IPS-NIHi11 (cell line): ENCODE results near the gene OLFML2B.
"Not testable (repeated sequence)": the region's sequence is repeated elsewhere in the genome, so short reads cannot be mapped to it uniquely, and the experiment has no call there.

Source experiments
- DNase-seq: peaks from one replicate; pipeline ENCODE4 v3.0.0; 2012; ENCODE audit warnings: mixed read lengths, low spot score

Gene OLFML2B

DNA sequence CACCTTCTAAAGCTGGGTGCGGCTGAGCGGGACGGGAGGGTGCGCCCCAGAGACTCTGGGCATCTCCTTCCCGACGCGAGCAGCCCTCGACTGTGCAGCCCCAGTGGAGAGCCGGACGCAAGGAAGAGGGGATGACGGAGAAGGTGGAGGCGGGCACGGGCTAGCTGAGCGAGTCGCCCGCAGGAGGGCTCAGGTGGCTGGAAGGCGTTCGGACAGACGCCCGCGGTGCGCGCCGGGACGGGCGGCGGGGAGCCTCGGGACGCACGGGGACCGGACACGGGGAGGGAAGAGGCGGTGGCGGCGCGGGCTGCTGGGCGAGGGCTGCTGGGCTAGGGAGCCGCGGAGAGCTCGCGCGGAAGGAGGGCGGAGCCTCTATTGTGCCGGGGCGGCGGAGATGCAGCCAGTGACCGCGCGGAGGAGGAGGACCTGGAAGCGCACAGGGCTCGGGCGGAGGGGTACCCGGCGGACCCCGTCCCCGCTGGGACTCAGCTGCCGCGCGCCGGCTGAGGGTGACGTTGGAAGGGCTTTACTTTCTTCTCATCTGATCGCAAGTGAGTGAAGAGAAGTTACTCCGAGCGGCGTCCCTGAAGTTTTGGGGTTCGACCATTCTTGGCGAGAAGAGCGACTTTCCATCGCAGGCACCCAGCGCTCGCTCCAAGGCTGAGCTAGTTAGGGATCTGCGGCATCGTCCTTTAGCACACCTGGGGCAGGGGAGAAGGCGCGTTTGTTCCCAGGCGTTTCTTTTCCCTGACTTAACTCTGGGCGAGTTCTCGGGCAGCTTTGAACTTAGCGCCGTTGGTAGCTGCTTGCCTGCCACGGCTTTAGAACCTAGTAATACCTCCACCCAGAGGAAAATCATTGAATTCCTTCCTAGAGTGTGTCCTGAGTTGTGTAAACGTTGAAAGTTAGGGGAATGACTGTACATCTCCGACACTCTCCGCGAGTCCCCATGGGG lies at the start of gene OLFML2B:
Gene OLFML2B (minus strand): TSS at position 323 of the 955 bp plus-strand sequence. CDS start 439 bp downstream, outside the sequence.
- DNase-seq = peak; percentile 88

DNA sequence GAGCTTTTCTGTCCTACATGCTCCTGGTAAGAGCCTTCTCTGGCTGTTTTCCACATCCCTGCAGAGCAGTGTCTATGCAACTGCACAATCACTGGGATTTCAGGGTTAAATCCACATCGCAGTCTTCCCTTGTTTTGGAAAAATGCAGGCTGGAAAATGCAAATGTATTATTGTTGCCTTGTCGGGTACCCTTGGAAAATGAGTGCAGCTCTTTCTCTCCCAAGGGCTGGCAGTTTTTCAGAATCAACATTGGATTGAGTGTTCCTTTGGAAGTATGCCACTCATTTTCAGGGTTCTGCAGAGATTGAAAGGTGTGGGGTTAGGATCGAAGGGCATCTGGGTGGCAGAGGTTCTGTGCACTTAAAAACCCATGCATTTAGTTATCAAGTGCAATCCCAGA lies 49.1 kb upstream of the OLFML2B start:
- DNase-seq = no peak

DNA sequence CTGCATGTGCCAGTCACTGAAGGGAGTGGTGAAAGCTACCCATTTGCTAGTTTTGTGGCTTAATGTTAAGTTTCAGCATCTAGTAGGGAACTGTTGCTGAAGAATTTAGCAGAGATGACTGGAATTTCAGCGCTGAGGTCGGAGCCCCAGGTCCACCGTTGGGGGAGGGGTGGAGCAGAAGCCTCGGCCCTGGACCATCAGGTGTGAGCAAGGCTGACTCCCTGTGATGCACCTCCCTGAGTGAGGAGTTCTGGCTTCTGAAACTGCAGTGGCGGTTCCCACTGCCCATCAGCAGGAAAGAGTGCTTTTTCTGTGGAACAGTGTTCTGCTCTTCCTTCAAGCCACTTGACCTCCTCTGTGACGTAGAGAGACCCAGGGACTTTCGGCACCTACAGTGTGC lies 47.2 kb upstream of the OLFML2B start:
- DNase-seq = no peak

GRCh38 chr1:162070094-162070748 lies 46.6 kb upstream of the OLFML2B start:
- peak; percentile 50 for DNase-seq

DNA sequence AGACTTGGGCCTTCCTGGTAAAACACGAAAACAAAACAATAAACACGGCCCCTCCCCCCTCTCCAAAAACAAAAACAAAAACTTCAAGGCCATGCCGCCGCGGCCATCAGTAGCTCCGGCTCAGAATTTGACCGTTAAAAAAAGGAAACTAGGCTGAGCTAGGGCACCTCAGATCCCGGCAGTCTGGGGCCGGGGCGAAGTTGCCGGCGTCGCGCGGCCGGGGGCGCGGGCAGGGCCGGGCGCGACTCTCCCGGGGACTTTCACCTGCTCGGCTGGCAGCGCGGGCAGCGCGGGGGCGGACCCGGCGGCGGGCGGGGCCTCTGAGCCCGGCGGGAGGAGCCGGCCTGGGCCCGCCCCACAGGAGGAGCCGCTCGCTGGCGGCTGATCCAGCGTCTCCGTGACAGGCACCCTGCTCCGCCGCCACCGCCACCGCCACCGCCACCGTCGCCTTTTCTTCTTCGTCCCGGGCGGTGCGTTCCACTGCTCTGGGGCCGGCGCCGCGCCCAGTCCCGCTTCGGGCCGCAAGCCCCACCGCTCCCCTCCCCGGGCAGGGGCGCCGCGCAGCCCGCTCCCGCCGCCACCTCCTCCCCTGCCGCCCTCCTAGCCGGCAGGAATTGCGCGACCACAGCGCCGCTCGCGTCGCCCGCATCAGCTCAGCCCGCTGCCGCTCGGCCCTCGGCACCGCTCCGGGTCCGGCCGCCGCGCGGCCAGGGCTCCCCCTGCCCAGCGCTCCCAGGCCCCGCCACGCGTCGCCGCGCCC lies 45.8 kb upstream of the OLFML2B start, which contains the start of gene NOS1AP:
Gene NOS1AP (plus strand): TSS at position 358 of the 760 bp plus-strand sequence. CDS start 487 bp downstream, outside the sequence.
- peak; percentile 92 for DNase-seq

DNA sequence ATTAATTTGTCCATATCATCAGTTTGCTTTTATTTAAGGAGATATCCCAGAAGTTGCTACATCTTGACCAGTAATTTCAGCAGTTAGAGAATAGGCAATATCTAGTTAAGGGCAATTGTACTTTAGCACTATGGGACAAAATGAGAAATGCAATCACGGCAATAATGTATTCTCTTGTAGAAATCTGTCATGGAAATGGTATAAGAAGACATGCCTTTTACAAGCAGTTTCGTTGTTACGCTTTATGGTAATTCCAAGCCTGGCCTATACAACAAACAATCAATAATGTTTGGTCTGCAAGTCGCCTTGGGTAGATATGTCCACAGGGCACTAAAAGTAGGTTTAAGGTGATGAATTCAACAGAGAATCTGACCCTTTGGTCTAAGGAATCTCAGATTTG lies 44.6 kb upstream of the OLFML2B start:
- no peak for DNase-seq

- DNase-seq = no peak
These were observed 43.8 kb upstream of the OLFML2B start for GRCh38 chr1:162067466-162067865.

DNA sequence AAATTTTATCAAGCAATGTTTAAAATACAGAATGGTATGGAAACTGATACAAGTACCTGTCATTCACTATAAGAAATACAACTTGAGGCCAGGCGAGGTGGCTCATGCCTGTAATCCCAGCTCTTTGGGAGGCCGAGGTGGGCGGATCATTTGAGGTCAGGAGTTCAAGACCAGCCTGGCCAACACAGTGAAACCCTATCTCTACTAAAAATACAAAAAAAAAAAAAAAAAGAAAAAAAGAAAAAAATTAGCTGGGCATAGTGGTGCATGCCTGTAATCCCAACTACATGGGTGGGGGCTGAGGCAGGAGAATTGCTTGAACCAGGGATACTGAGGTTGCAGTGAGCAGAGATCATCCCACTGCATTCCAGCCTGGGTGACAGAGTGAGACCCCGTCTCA lies 43.2 kb upstream of the OLFML2B start:
- not testable (repeated sequence) for DNase-seq

GRCh38 chr1:162065016-162065415 lies 41.3 kb upstream of the OLFML2B start:
- no peak for DNase-seq

DNA sequence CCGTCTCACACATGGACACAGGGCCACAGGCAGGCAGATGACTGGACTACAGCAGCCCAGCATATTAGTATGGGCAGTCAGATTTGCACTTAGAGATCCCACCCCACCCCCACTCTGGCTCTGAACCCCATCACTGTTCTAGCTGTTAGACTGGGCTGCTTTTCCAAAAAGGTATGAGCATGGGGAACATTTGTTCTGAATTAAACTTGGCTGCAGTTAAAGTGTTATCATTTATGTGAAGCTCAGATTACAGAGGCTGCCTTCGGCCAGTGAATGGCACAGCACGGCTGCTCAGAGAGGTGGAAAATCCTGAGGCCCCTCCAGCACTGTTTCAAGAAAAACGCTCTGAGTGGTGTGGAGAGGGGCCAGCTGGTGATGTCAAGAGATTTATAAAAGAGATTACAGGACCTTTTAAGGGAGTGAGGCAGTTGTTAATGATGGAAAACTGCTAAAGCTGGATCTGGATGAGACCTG lies 38.9 kb upstream of the OLFML2B start:
- DNase-seq = no peak

DNA sequence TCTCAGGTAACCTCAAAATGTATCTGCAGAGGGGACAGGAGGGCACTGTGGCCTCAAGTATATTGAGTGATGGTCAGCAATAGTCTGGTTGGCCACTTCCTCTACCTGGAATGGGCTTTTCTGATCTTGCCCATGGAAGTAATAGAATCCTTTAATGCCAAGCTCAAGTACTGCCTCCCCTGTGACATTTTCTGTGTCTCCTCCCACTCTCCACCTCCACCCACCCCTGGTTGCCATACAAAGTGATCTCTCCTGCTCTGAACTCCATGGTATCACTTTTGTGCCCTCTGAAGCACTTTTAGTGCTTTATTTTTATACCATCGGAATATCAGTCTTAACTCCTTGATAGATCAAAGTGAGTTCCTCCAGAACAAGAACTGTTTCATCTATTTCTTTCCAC lies 36.6 kb upstream of the OLFML2B start:
- DNase-seq = no peak

- DNase-seq = no peak
These were observed 36.1 kb upstream of the OLFML2B start for GRCh38 chr1:162059721-162060120.

DNA sequence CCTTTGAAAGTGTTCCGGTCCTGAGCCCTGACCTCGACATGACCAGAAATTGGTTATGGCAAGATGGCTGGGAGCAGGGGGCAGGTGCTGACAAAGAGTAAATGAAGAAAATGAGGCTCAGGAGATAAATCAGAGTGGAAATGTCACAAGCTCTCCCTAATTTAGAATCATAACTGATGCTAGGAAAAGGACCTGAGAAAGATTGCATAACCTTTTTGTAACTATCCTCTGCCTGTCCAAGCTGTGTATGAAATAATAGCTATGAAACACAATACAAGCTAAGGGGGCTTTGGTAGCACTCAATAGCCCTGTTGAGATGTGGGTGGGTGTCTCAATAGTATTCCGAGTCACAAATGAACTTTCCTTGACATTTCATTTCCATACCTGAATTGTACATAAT lies 32.9 kb upstream of the OLFML2B start:
- DNase-seq = no peak

DNA sequence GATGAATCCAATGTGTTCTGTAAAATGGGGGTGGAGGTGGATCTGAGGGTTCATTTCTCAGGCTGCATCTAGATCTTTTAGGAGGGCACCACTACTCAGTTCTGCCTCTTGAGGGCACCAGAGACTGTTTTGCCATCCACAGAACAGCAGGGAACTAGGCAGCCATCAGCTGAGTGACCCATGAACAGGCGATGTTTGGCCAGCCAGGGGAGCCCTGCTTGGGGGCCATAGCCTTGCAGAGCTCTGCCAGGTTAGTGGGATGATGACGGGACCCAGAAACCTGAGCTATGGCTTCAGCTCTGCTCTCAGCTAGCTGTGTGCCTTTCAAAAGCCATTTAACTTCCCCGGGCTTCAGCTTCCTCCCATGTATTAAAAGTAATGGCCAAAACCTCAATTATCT lies 32.4 kb upstream of the OLFML2B start:
- peak; percentile 84 for DNase-seq

GRCh38 chr1:162055062-162055461 lies 31.4 kb upstream of the OLFML2B start:
- DNase-seq = no peak

- DNase-seq = not testable (repeated sequence)
These were observed 30.3 kb upstream of the OLFML2B start for GRCh38 chr1:162053949-162054348.

DNA sequence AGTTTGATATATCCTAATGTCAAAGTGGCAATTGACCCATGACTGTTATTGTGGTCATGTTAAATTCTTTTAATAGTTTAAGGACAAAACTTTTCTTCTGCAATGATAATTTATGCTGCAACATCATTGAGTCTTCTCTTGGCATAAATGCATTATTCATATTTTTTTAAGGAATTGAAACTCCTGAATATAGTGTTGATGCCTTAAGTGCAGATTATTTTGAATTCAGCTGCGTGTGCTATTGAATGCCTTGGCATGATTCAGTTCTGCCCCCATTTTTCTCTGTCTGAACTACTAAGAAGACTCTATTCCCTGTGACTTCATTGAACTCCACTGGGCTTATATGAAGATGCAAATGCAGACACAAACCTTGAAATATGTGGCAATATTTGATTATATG lies 23.3 kb upstream of the OLFML2B start:
- DNase-seq = no peak

GRCh38 chr1:162042361-162042760 lies 18.7 kb upstream of the OLFML2B start:
- DNase-seq = no peak

- DNase-seq = peak; percentile 43
These were observed 17.0 kb upstream of the OLFML2B start for GRCh38 chr1:162040657-162041056.

DNA sequence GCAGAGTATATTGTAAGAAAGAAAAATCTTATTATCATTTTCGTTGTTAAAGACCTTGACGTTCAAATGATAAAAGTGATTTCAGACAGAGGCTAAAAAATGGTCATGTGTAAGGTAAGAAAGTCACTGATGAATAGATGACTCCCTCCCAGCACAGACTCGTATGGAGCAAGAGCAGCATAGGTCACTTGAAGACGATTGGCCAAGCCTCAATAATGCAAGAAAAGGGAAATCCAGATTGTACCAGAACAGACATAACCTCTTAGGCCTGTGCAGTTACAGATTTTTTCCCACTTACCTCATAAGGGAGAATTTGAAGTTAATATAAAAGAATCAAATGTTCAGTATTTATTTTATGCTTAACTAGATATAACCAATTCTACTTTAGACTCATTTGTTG lies 16.3 kb upstream of the OLFML2B start:
- no peak for DNase-seq

GRCh38 chr1:162038624-162039023 lies 15.0 kb upstream of the OLFML2B start:
- no peak for DNase-seq

- DNase-seq = no peak
These were observed 12.5 kb upstream of the OLFML2B start for GRCh38 chr1:162036163-162036562.
